B cell (primary cell): Measurements from ENCODE around the gene PILRB. TPM values are rescaled to one million over a fixed set of nuclear protein-coding genes. Genes with fewer than 3 reads are reported as not detected.

Experiments used
- ATAC-seq: fragments of 200-7000 bp; cut with Tn5 transposase; one replicate; pipeline ENCODE4 v1.10.0; 2021; ENCODE audit warnings: low read depth, mild to moderate bottlenecking, moderate number of reproducible peaks, moderate library complexity
- CTCF ChIA-PET: fragments of 350-600 bp; sonication (Branson Sonifier 250); formaldehyde crosslinking; loops from one replicate; lab custom pipeline; 2021; ENCODE audit warnings: antibody characterized with exemption, inconsistent platforms; lab: Charles Lee
- POLR2A ChIA-PET: fragments of 350-600 bp; sonication (Branson Sonifier 250); formaldehyde crosslinking; loops from one replicate; lab custom pipeline; 2021; ENCODE audit warnings: antibody characterized with exemption; lab: Charles Lee
- DNase-seq: peaks from one replicate; pipeline ENCODE4 v3.0.0; 2013
- H2AFZ ChIP-seq: 2 replicates; pipeline ENCODE4 v1.6.1; 2012; ENCODE audit warnings: mild to moderate bottlenecking, low read depth, low read length; ENCODE audit not compliant: insufficient read depth, poor library complexity, severe bottlenecking
- H3K27ac ChIP-seq, 2 donors: 1 replicate in 1 of 2; 2 replicates in 1 of 2; pipeline ENCODE4 v1.5.1; 2012 to 2013; ENCODE audit warnings: low read length in 2 of 2, mild to moderate bottlenecking in 2 of 2, moderate library complexity in 1 of 2
- H3K27me3 ChIP-seq, 4 experiments: fragments of 200-600 bp in 1 of 4; sonication (generic) in 1 of 4; replicated peaks in 1 of 4; 1 replicate in 2 of 4; 2 replicates in 2 of 4; pipeline versions ENCODE4 v1.6.1 to v1.7.0; 2013 to 2016; ENCODE audit warnings: low read length in 3 of 4, mild to moderate bottlenecking in 2 of 4, mixed read lengths in 1 of 4, moderate library complexity in 1 of 4; ENCODE audit not compliant: insufficient read depth in 4 of 4, control insufficient read depth in 3 of 4; ENCODE audit errors: control extremely low read depth in 1 of 4
- H3K36me3 ChIP-seq, 2 experiments: replicated peaks in 1 of 2; 1 replicate in 1 of 2; 2 replicates in 1 of 2; pipeline versions ENCODE4 v1.6.1 to v1.7.1; 2013; ENCODE audit warnings: low read length in 1 of 2; ENCODE audit not compliant: insufficient read depth in 2 of 2, control insufficient read depth in 1 of 2; ENCODE audit errors: control extremely low read depth in 1 of 2, extremely low read depth in 1 of 2
- H3K4me1 ChIP-seq, 2 donors: fragments of 200-600 bp in 1 of 2; sonication (generic) in 1 of 2; 1 replicate in 1 of 2; 2 replicates in 1 of 2; pipeline versions ENCODE4 v1.5.1 to v1.6.1; 2013 to 2017; ENCODE audit warnings: low read length in 2 of 2; ENCODE audit not compliant: control insufficient read depth in 2 of 2, insufficient read depth in 2 of 2
- H3K4me2 ChIP-seq: replicated peaks from 2 replicates; pipeline ENCODE3; 2012; ENCODE audit warnings: mild to moderate bottlenecking, low read depth, low read length; ENCODE audit not compliant: poor library complexity, severe bottlenecking
- H3K4me3 ChIP-seq, 5 experiments: fragments of 200-600 bp in 1 of 5; sonication (generic) in 1 of 5; 1 replicate in 3 of 5; 2 replicates in 2 of 5; pipeline versions ENCODE4 v1.5.1 to v1.7.0; 2011 to 2016; ENCODE audit warnings: low read length in 4 of 5, mild to moderate bottlenecking in 4 of 5, low read depth in 2 of 5, control low read depth in 1 of 5, moderate library complexity in 1 of 5; ENCODE audit not compliant: insufficient read depth in 1 of 5; ENCODE audit errors: control extremely low read depth in 1 of 5, extremely low read depth in 1 of 5
- H3K79me2 ChIP-seq: fragments of 200-600 bp; sonication (generic); one replicate; pipeline ENCODE4 v1.6.0; 2016; ENCODE audit warnings: low read length; ENCODE audit not compliant: control insufficient read depth, insufficient read depth
- H3K9ac ChIP-seq: fragments of 200-600 bp; sonication (generic); 2 replicates; pipeline ENCODE4 v1.6.1; 2017; ENCODE audit warnings: mild to moderate bottlenecking, low read length, moderate library complexity
- H3K9me3 ChIP-seq, 3 donors: one replicate each; pipeline versions ENCODE4 v1.6.1 to v1.7.1; 2013; ENCODE audit warnings: low read length in 2 of 3; ENCODE audit not compliant: control insufficient read depth in 2 of 3, insufficient read depth in 1 of 3; ENCODE audit errors: control extremely low read depth in 1 of 3
- H4K20me1 ChIP-seq: 2 replicates; pipeline ENCODE4 v1.6.0; 2012; ENCODE audit warnings: mild to moderate bottlenecking, low read length; ENCODE audit not compliant: insufficient read depth, control insufficient read depth, poor library complexity, severe bottlenecking
- H3K27ac Mint-ChIP-seq: one replicate; pipeline ENCODE4 v1.8.0; 2021; ENCODE audit warnings: mixed read lengths
- H3K27me3 Mint-ChIP-seq: one replicate; pipeline ENCODE4 v1.8.0; 2021; ENCODE audit warnings: mixed read lengths
- H3K4me1 Mint-ChIP-seq: one replicate; pipeline ENCODE4 v1.8.0; 2021; ENCODE audit warnings: mixed read lengths
- H3K4me3 Mint-ChIP-seq: one replicate; pipeline ENCODE4 v1.8.0; 2021; ENCODE audit warnings: mixed read lengths
- H3K9me3 Mint-ChIP-seq: one replicate; pipeline ENCODE4 v1.8.0; 2022; ENCODE audit warnings: mixed read lengths; ENCODE audit not compliant: insufficient read depth
- CTCF ChIP-seq: fragments of 200-600 bp; IDR thresholded peaks from one replicate; pipeline ENCODE4 v1.8.0; 2022; ENCODE audit warnings: antibody characterized with exemption, mild to moderate bottlenecking
- EZH2 ChIP-seq: IDR thresholded peaks from 2 replicates; pipeline ENCODE4 v1.6.1; 2012; ENCODE audit warnings: borderline replicate concordance, low read depth, mild to moderate bottlenecking, moderate library complexity, low read length; ENCODE audit not compliant: insufficient read depth, poor library complexity, severe bottlenecking
- WGBS: methylation state at CpG from one replicate; pipeline ENCODE4 v1.1.5; 2013; ENCODE audit warnings: missing lambda C conversion rate; ENCODE audit not compliant: insufficient coverage; 5-methylcytosine and 5-hydroxymethylcytosine counted together
- intact Hi-C: fragments of 100-400 bp; cut with micrococcal nuclease; formaldehyde crosslinking; loops from one replicate; pipeline ENCODE4 v1.10.0; 2022
- polyA plus RNA-seq: library from polyadenylated mRNA; depleted of rRNA; stranded (reverse); fragments of >200 nt; gene quantifications from 2 replicates; pipeline ENCODE4 v1.2.3, GENCODE V29; 2012
- total RNA-seq, 2 donors: library from RNA; stranded (reverse); fragments of 120-200 nt in 1 of 2; gene quantifications; 1 replicate in 1 of 2; 2 replicates in 1 of 2; pipeline versions ENCODE4 v1.2.3 to v1.2.4, GENCODE V29; 2013 to 2022

The PILRB gene
- total and polyA plus RNA-seq, 2 donors (not counting 1 experiment from before 2014, with no cell fraction given), result 162 to 391 TPM

- no peak overlapping the region for H3K27ac Mint-ChIP-seq
- Histone ChIP-seq H3K27me3 (no peaks in the 10 kb centered on the region), H3K9ac (no peak overlapping the region), H3K36me3 (peaks cover 0 to 15% of the 10 kb centered on the region in 2 experiments), H2AFZ (no peak overlapping the region), H3K4me1 (peaks cover 15 to 20% of the 10 kb centered on the region in 2 donors), H4K20me1 (no peaks in the 10 kb centered on the region), H3K27ac (no peak overlapping the region), H3K4me2 (no peak overlapping the region), H3K9me3 (no peaks in the 10 kb centered on the region), H3K4me3 (no peak overlapping the region), H3K79me2 (no peaks in the 10 kb centered on the region)
- 70% methylated on average over 2 of the region's 6 CpGs for WGBS
- intact Hi-C loops, result loop anchor here (1.0 to 2.0 kb wide), 4 partner anchors 37 to 274 kb away; partner anchors contain the start of gene PILRB
- H3K4me3 Mint-ChIP-seq, result no peak overlapping the region
- no peak for DNase-seq
- no peaks in the 10 kb centered on the region for H3K27me3 Mint-ChIP-seq
- TF ChIP-seq CTCF (no peak), EZH2 (no peak)
- no peak for ATAC-seq
- H3K4me1 Mint-ChIP-seq, result peaks cover 9% of the 10 kb centered on the region
- ChIA-PET POLR2A (interaction anchor here (0.6 to 2.4 kb wide), 5 partner anchors 10 to 207 kb away, joined by 4 to 11 read pairs (median 9); partner anchors contain the start of genes MEPCE and ZCWPW1), CTCF (interaction anchor here (0.6 to 4.4 kb wide), 35 partner anchors 10 to 493 kb away, joined by 3 to 67 read pairs (median 7); partner anchors contain the start of genes GPC2, MEPCE, PILRB and PVRIG)
- H3K9me3 Mint-ChIP-seq, result no peaks in the 10 kb centered on the region
Observed at GRCh38 chr7:100406767-100407166, 48.9 kb downstream of the PILRB start.
